ENCODE data around the gene OLIG3. TPM values are rescaled to one million over a fixed set of nuclear protein-coding genes. Genes with fewer than 3 reads are reported as not detected.

The OLIG3 gene
- total RNA-seq, 1 donor from 2014 or later = not detected

GRCh38 chr6:137498481-137499190 is 4.4 kb upstream of the OLIG3 start:
- CTCF ChIA-PET = no interaction called here
- no peak for DNase-seq
- H3K4me1 Mint-ChIP-seq = peaks cover 40% of the 10 kb centered on the region
- intact Hi-C loops (cut with micrococcal nuclease) = loop anchor here (2.0 to 5.0 kb wide), 3 partner anchors 14 to 609 kb away; partner anchors contain the start of gene PERP
- no peaks in the 10 kb centered on the region for H3K9me3 Mint-ChIP-seq
- H3K27me3 Mint-ChIP-seq = peaks cover 60% of the 10 kb centered on the region
- peak overlapping the region; percentile 6 for H3K4me3 Mint-ChIP-seq
- POLR2A ChIA-PET = no interaction called here
- TF ChIP-seq CTCF (IDR thresholded peaks at IDR 0.05) = no peak
- ATAC-seq (ENCODE audit: low read depth) = no peak
- H3K27ac Mint-ChIP-seq = no peak overlapping the region
- H3K36me3 Mint-ChIP-seq (ENCODE audit: low read depth) = no peaks in the 10 kb centered on the region

GRCh38 chr6:137497721-137498463 is 3.7 kb upstream of the OLIG3 start:
- CTCF ChIA-PET = no interaction called here
- Mint-ChIP-seq H3K9me3 (no peaks in the 10 kb centered on the region), H3K27me3 (peaks cover 61% of the 10 kb centered on the region), H3K36me3 (ENCODE audit: low read depth) (no peaks in the 10 kb centered on the region), H3K27ac (no peak overlapping the region), H3K4me1 (peaks cover 44% of the 10 kb centered on the region), H3K4me3 (peak overlapping the region; percentile 66)
- ATAC-seq (ENCODE audit: low read depth) = peak; percentile 34
- intact Hi-C loops (cut with micrococcal nuclease) = loop anchor here (1.0 to 5.0 kb wide), 4 partner anchors 9 to 609 kb away; partner anchors contain the start of gene PERP
- peak; percentile 37 for DNase-seq
- TF ChIP-seq CTCF (IDR thresholded peaks at IDR 0.05) = no peak
- POLR2A ChIA-PET = no interaction called here

- POLR2A ChIA-PET = no interaction called here
- intact Hi-C loops (cut with micrococcal nuclease) = loop anchor here (1.0 to 5.0 kb wide), 3 partner anchors 8 to 610 kb away; partner anchors contain the start of gene PERP
- peak overlapping the region; percentile 30 for H3K27ac Mint-ChIP-seq
These were observed 2.9 kb upstream of the OLIG3 start for GRCh38 chr6:137496909-137497720.

GRCh38 chr6:137496368-137496767 is 2.2 kb upstream of the OLIG3 start:
- DNase-seq = no peak
- ChIA-PET POLR2A (no interaction called here), CTCF (interaction anchor here (0.7 to 1.6 kb wide), 2 partner anchors 402 to 420 kb away, joined by 3 to 4 read pairs; no protein-coding TSS in a partner anchor)
- H3K4me3 Mint-ChIP-seq = peak overlapping the region; percentile 19
- ATAC-seq (ENCODE audit: low read depth) = peak; percentile 18
- no peaks in the 10 kb centered on the region for H3K36me3 Mint-ChIP-seq (ENCODE audit: low read depth)
- intact Hi-C loops (cut with micrococcal nuclease) = loop anchor here (5.0 kb wide), 2 partner anchors 146 to 611 kb away; partner anchors contain the start of gene PERP
- TF ChIP-seq CTCF (IDR thresholded peaks at IDR 0.05) = no peak
- H3K27ac Mint-ChIP-seq = no peak overlapping the region
- no peaks in the 10 kb centered on the region for H3K9me3 Mint-ChIP-seq
- H3K27me3 Mint-ChIP-seq = peaks cover 67% of the 10 kb centered on the region
- peaks cover 50% of the 10 kb centered on the region for H3K4me1 Mint-ChIP-seq

More at GRCh38 chr6:137496909-137497720, 2.9 kb upstream of the OLIG3 start:
- no peaks in the 10 kb centered on the region for H3K9me3 Mint-ChIP-seq
- no peak for TF ChIP-seq CTCF (IDR thresholded peaks at IDR 0.05)
- no peaks in the 10 kb centered on the region for H3K36me3 Mint-ChIP-seq (ENCODE audit: low read depth)
- peaks cover 50% of the 10 kb centered on the region for H3K4me1 Mint-ChIP-seq
- peaks cover 64% of the 10 kb centered on the region for H3K27me3 Mint-ChIP-seq
- DNase-seq (no peak), ATAC-seq (ENCODE audit: low read depth) (no peak)
- CTCF ChIA-PET = no interaction called here
- peak overlapping the region; percentile 66 for H3K4me3 Mint-ChIP-seq
